Progenitor cell of endocrine pancreas (in vitro differentiated cells): ENCODE data around the gene TBC1D20. TPM values are rescaled to one million over a fixed set of nuclear protein-coding genes. Genes with fewer than 3 reads are reported as not detected.
"Not testable (repeated sequence)": the region's sequence is repeated elsewhere in the genome, so short reads cannot be mapped to it uniquely, and the experiment has no call there.

ENCODE experiments used
- DNase-seq: peaks from one replicate; pipeline ENCODE4 v3.0.0; 2021; ENCODE audit warnings: low spot score; ENCODE audit not compliant: unreplicated experiment
- H3K27ac Mint-ChIP-seq: 2 replicates; pipeline ENCODE4 v1.8.0; 2021; ENCODE audit warnings: mild to moderate bottlenecking, moderate library complexity, mixed read lengths
- H3K27me3 Mint-ChIP-seq: 2 replicates; pipeline ENCODE4 v1.8.0; 2021; ENCODE audit warnings: mixed read lengths
- H3K36me3 Mint-ChIP-seq: 2 replicates; pipeline ENCODE4 v1.8.0; 2022; ENCODE audit warnings: mixed read lengths; ENCODE audit not compliant: insufficient read depth
- H3K4me1 Mint-ChIP-seq: 2 replicates; pipeline ENCODE4 v1.8.0; 2021; ENCODE audit warnings: low read depth, mixed read lengths
- H3K4me3 Mint-ChIP-seq: 2 replicates; pipeline ENCODE4 v1.8.0; 2021; ENCODE audit warnings: low read depth, mild to moderate bottlenecking, moderate library complexity, mixed read lengths
- H3K9me3 Mint-ChIP-seq: 2 replicates; pipeline ENCODE4 v1.8.0; 2021; ENCODE audit warnings: low read depth, mixed read lengths
- CTCF ChIP-seq: fragments of 200-600 bp; sonication (generic); IDR thresholded peaks from one replicate; pipeline ENCODE4 v1.5.0; 2021; ENCODE audit warnings: antibody characterized with exemption, mild to moderate bottlenecking; ENCODE audit not compliant: unreplicated experiment
- total RNA-seq: library from RNA; stranded (reverse); gene quantifications from 2 replicates; pipeline ENCODE4 v1.2.1, GENCODE V29; 2021

Gene TBC1D20
- total RNA-seq, 1 donor from 2014 or later: 33.2 TPM

GRCh38 chr20:396619-397431 is 65.5 kb downstream of the TBC1D20 start:
- Mint-ChIP-seq H3K27ac (no peak overlapping the region), H3K36me3 (peaks cover 8% of the 10 kb centered on the region), H3K27me3 (no peaks in the 10 kb centered on the region), H3K9me3 (no peaks in the 10 kb centered on the region), H3K4me1 (peaks cover 4% of the 10 kb centered on the region), H3K4me3 (no peak overlapping the region)
- no peak for DNase-seq
- TF ChIP-seq CTCF: no peak

- H3K27me3 Mint-ChIP-seq: no peaks in the 10 kb centered on the region
- no peak overlapping the region for H3K27ac Mint-ChIP-seq
- H3K9me3 Mint-ChIP-seq: no peaks in the 10 kb centered on the region
- no peak for TF ChIP-seq CTCF
- peaks cover 11% of the 10 kb centered on the region for H3K36me3 Mint-ChIP-seq
- DNase-seq: no peak
- H3K4me3 Mint-ChIP-seq: no peak overlapping the region
- peaks cover 3% of the 10 kb centered on the region for H3K4me1 Mint-ChIP-seq
These were observed 66.1 kb downstream of the TBC1D20 start for GRCh38 chr20:396252-396618.

- H3K36me3 Mint-ChIP-seq: peaks cover 17% of the 10 kb centered on the region
- H3K27ac Mint-ChIP-seq, DNase-seq, H3K9me3 Mint-ChIP-seq, H3K27me3 Mint-ChIP-seq, H3K4me3 Mint-ChIP-seq: not testable (repeated sequence)
- H3K4me1 Mint-ChIP-seq: peaks cover 13% of the 10 kb centered on the region
These were observed 69.0 kb downstream of the TBC1D20 start for GRCh38 chr20:393296-393695.

- DNase-seq: no peak
- Mint-ChIP-seq H3K36me3 (peaks cover 16% of the 10 kb centered on the region), H3K4me3 (no peak overlapping the region), H3K27me3 (peaks cover 10% of the 10 kb centered on the region), H3K9me3 (no peaks in the 10 kb centered on the region), H3K4me1 (peaks cover 14% of the 10 kb centered on the region), H3K27ac (peak overlapping the region; percentile 39)
- no peak for TF ChIP-seq CTCF
These were observed 71.2 kb downstream of the TBC1D20 start for GRCh38 chr20:391041-391711.

- Mint-ChIP-seq H3K9me3 (no peaks in the 10 kb centered on the region), H3K27me3 (peaks cover 16% of the 10 kb centered on the region), H3K4me3 (no peak overlapping the region), H3K27ac (no peak overlapping the region), H3K4me1 (peaks cover 14% of the 10 kb centered on the region), H3K36me3 (peaks cover 15% of the 10 kb centered on the region)
- TF ChIP-seq CTCF: no peak
- DNase-seq: no peak
These were observed 73.1 kb downstream of the TBC1D20 start for GRCh38 chr20:389220-389619.
